K562 (cell line): ENCODE data around the gene IL1RAPL2.

ENCODE experiments used
- ARID1B ChIP-seq: fragments of 450-650 bp; IDR thresholded peaks from 2 replicates; pipeline ENCODE4 v1.6.1; 2016; ENCODE audit warnings: antibody characterized with exemption, mild to moderate bottlenecking, inconsistent platforms
- CREM ChIP-seq: IDR thresholded peaks from 2 replicates; pipeline ENCODE4 v1.6.1; 2014; ENCODE audit warnings: antibody characterized with exemption, low read depth
- ESRRA ChIP-seq: fragments of 450-650 bp; IDR thresholded peaks from 2 replicates; pipeline ENCODE4 v1.6.1; 2014; ENCODE audit warnings: low read depth, mild to moderate bottlenecking, moderate library complexity, borderline replicate concordance
- SMARCB1 ChIP-seq: IDR thresholded peaks from 2 replicates; pipeline ENCODE4 v1.6.1; 2011; ENCODE audit warnings: improper control_type of control experiment, low read depth; ENCODE audit not compliant: insufficient read length
- SOX6 ChIP-seq: fragments of 450-650 bp; IDR thresholded peaks from 2 replicates; pipeline ENCODE4 v1.6.1; 2014; ENCODE audit warnings: mild to moderate bottlenecking
- TEAD4 ChIP-seq, 2 experiments: sonication (generic) in 1 of 2; formaldehyde crosslinking in 1 of 2; IDR thresholded peaks; 2 replicates each; pipeline versions ENCODE4 v1.6.1 to v1.8.0; 2012 to 2022; ENCODE audit warnings: borderline replicate concordance in 1 of 2, inconsistent platforms in 1 of 2, low read length in 1 of 2, mild to moderate bottlenecking in 1 of 2, missing genetic modification reagents in 1 of 2
- ZNF274 ChIP-seq: IDR thresholded peaks from 2 replicates; pipeline ENCODE4 v1.6.1; 2011; ENCODE audit warnings: low read depth, mild to moderate bottlenecking, low read length, moderate library complexity, borderline replicate concordance
- TF ChIP-seq, protein P1 (sequence below): sonication (generic); formaldehyde crosslinking; IDR thresholded peaks from 2 replicates; pipeline ENCODE4 v1.5.0; 2020; ENCODE audit warnings: missing genetic modification reagents

DNA sequence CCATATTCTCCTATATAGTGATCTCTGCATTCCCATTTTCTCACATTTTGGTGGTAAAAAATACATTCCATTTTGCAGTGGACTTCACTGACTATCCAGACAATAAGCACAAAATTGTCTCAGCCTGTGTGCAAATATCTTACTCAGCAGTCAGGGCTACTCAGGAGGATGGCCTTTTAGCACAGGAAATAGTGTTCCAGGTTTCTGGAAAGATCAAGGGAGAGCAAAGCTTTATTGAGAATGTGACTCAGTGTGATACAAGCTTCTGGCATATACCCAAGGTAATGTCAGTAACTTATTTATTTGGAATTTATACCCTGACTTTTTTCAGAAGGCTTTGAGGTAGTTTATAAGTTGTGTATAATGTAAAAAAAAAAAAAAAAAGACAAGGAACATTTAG is 421.1 kb downstream of the IL1RAPL2 start:
- no peak for TF ChIP-seq TEAD4 (IDR thresholded peaks at IDR 0.05; ENCODE audit: low read length)
- TF ChIP-seq TEAD4 (CRISPR knock-in tag; IDR thresholded peaks at IDR 0.05; ENCODE audit: borderline replicate concordance), result no peak
- TF ChIP-seq, protein P1, sequence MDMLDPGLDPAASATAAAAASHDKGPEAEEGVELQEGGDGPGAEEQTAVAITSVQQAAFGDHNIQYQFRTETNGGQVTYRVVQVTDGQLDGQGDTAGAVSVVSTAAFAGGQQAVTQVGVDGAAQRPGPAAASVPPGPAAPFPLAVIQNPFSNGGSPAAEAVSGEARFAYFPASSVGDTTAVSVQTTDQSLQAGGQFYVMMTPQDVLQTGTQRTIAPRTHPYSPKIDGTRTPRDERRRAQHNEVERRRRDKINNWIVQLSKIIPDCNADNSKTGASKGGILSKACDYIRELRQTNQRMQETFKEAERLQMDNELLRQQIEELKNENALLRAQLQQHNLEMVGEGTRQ (CRISPR knock-in tag), result no peak
- TF ChIP-seq CREM, result no peak
- TF ChIP-seq SMARCB1, result no peak
- TF ChIP-seq ESRRA, result no peak
- TF ChIP-seq ARID1B, result no peak
- no peak for TF ChIP-seq ZNF274
- TF ChIP-seq SOX6, result no peak
